ENCODE measurements around the gene OR2L5. TPM values are rescaled to one million over a fixed set of nuclear protein-coding genes. Genes with fewer than 3 reads are reported as not detected.

OR2L5 gene, protein sequence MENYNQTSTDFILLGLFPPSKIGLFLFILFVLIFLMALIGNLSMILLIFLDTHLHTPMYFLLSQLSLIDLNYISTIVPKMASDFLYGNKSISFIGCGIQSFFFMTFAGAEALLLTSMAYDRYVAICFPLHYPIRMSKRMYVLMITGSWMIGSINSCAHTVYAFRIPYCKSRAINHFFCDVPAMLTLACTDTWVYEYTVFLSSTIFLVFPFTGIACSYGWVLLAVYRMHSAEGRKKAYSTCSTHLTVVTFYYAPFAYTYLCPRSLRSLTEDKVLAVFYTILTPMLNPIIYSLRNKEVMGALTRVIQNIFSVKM
- not detected for total RNA-seq
- 0 to 0.08 reads per million in 2 donors for total RNA-seq

DNA sequence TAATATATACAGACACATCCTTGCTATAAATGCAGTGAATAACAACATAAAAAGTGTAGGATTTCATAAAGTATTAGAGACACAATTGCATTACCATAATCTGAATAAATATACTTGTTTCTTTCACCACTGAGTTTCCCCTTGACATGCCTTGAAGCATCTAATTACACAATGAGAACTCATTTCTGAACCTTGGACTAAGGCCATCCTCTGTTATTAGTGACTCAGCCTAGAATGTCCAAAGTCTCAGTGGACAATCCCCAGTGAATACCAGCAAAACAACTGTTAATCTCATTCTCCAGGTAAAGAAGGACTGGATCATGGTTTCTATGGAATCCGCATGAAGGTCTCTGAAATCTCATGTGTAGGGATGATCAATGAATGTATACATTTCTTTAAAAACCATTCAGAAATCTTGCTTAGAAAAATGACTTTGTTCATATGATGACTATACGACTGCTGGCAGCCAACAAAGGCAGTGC lies at the start of gene OR2L5:
Gene OR2L5, plus strand, starts transcription at position 432 of the 482 bp plus-strand sequence. CDS start 8,288 bp downstream, outside the sequence.
- Mint-ChIP-seq H3K4me3 (no peak within 1 kb of the TSS), H3K4me1 (no peaks in the 10 kb centered on the region), H3K36me3 (ENCODE audit: low read depth) (no peaks in the 10 kb centered on the region), H3K27ac (no peak within 1 kb of the TSS), H3K27me3 (no peaks in the 10 kb centered on the region)
- ATAC-seq: no peak
- peaks cover 5% of the 10 kb centered on the region for H3K9me3 ChIP-seq (ENCODE audit: control insufficient read depth, low read length, poor library complexity, severe bottlenecking)
- no peak for DNase-seq

GRCh38 chr1:247964933-247965332 lies 48.5 kb upstream of the OR2L5 start, which contains the start of gene OR2AK2:
Gene OR2AK2, plus strand, starts transcription at chr1:247965233. Its CDS starts 144 bp downstream, at chr1:247965377.
- no peak within 1 kb of the TSS for H3K27ac Mint-ChIP-seq
- H3K36me3 Mint-ChIP-seq (ENCODE audit: low read depth): no peaks in the 10 kb centered on the region
- no peaks in the 10 kb centered on the region for H3K9me3 ChIP-seq (ENCODE audit: control insufficient read depth, low read length, poor library complexity, severe bottlenecking)
- no peaks in the 10 kb centered on the region for H3K27me3 Mint-ChIP-seq
- no peak for ATAC-seq
- no peak within 1 kb of the TSS for H3K4me3 Mint-ChIP-seq
- no peak for DNase-seq
- peaks cover 3% of the 10 kb centered on the region for H3K4me1 Mint-ChIP-seq

GRCh38 chr1:247966532-247967204 lies 46.8 kb upstream of the OR2L5 start:
- ATAC-seq (no peak), DNase-seq (no peak)
- Mint-ChIP-seq H3K36me3 (ENCODE audit: low read depth) (no peaks in the 10 kb centered on the region), H3K4me3 (no peak overlapping the region), H3K27me3 (no peaks in the 10 kb centered on the region), H3K4me1 (peaks cover 3% of the 10 kb centered on the region), H3K27ac (no peak overlapping the region)
- peaks cover 3% of the 10 kb centered on the region for H3K9me3 ChIP-seq (ENCODE audit: control insufficient read depth, low read length, poor library complexity, severe bottlenecking)

- H3K9me3 ChIP-seq (ENCODE audit: control insufficient read depth, low read length, poor library complexity, severe bottlenecking): no peaks in the 10 kb centered on the region
- Mint-ChIP-seq H3K4me1 (no peaks in the 10 kb centered on the region), H3K27ac (no peak overlapping the region), H3K27me3 (no peaks in the 10 kb centered on the region), H3K36me3 (ENCODE audit: low read depth) (no peaks in the 10 kb centered on the region), H3K4me3 (no peak overlapping the region)
- no peak for ATAC-seq
- no peak for DNase-seq
Measured at GRCh38 chr1:247992986-247993385, 20.5 kb upstream of the OR2L5 start.

DNA sequence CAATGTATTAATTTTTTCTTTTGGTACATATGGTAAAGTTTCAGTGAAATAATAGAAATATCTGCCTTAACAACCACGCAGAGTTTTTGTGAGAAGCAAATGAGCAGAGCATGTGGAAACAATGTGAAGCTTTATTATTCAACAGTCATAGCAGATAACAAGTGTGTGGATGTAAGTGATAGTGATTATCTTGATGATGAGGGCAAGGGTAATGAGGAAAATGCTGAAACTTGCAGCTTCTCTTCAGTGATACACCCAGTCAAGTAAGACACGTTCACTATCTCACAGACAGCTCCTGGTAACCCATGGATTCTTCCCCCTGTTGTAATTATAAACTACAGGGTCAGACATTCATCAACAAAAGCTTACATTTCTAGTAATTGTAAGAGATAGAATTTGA lies 14.6 kb upstream of the OR2L5 start:
- DNase-seq: no peak
- Mint-ChIP-seq H3K27me3 (no peaks in the 10 kb centered on the region), H3K4me3 (no peak overlapping the region), H3K4me1 (no peaks in the 10 kb centered on the region), H3K36me3 (ENCODE audit: low read depth) (peaks cover 3% of the 10 kb centered on the region), H3K27ac (no peak overlapping the region)
- ATAC-seq: no peak
- no peaks in the 10 kb centered on the region for H3K9me3 ChIP-seq (ENCODE audit: control insufficient read depth, low read length, poor library complexity, severe bottlenecking)

GRCh38 chr1:248000169-248000568 lies 13.3 kb upstream of the OR2L5 start:
- Mint-ChIP-seq H3K36me3 (ENCODE audit: low read depth) (peaks cover 3% of the 10 kb centered on the region), H3K27ac (no peak overlapping the region), H3K4me3 (no peak overlapping the region), H3K4me1 (no peaks in the 10 kb centered on the region), H3K27me3 (no peaks in the 10 kb centered on the region)
- DNase-seq (no peak), ATAC-seq (no peak)
- no peaks in the 10 kb centered on the region for H3K9me3 ChIP-seq (ENCODE audit: control insufficient read depth, low read length, poor library complexity, severe bottlenecking)

DNA sequence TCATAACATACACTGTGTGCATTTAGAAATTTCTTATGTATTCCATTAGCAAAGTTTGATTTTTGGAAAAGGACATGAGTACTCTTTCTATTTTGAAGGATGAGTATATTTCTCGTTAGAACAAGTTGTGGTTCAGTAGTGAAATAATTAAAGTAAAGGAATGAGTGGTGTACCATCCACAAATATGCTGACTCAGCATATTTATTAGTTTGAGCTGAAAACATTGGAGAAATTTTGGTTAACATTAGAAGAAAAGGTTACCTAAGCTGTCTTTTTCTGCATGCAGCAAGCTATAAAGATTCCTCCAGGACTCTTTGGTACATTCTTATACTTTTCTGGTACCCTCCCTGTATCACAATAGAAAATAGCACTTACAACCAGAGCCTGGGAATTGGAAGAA lies 5.7 kb upstream of the OR2L5 start:
- H3K4me1 Mint-ChIP-seq: no peaks in the 10 kb centered on the region
- peaks cover 3% of the 10 kb centered on the region for H3K36me3 Mint-ChIP-seq (ENCODE audit: low read depth)
- DNase-seq (no peak), ATAC-seq (no peak)
- H3K27ac Mint-ChIP-seq: no peak overlapping the region
- no peaks in the 10 kb centered on the region for H3K27me3 Mint-ChIP-seq
- peaks cover 8% of the 10 kb centered on the region for H3K9me3 ChIP-seq (ENCODE audit: control insufficient read depth, low read length, poor library complexity, severe bottlenecking)
- H3K4me3 Mint-ChIP-seq: no peak overlapping the region

GRCh38 chr1:248009681-248010080 lies 3.8 kb upstream of the OR2L5 start:
- DNase-seq: no peak
- Mint-ChIP-seq H3K4me3 (no peak overlapping the region), H3K27me3 (no peaks in the 10 kb centered on the region), H3K4me1 (no peaks in the 10 kb centered on the region), H3K27ac (no peak overlapping the region), H3K36me3 (ENCODE audit: low read depth) (no peaks in the 10 kb centered on the region)
- no peak for ATAC-seq
- H3K9me3 ChIP-seq (ENCODE audit: control insufficient read depth, low read length, poor library complexity, severe bottlenecking): peaks cover 8% of the 10 kb centered on the region

- Mint-ChIP-seq H3K27ac (no peak overlapping the region), H3K36me3 (ENCODE audit: low read depth) (no peaks in the 10 kb centered on the region), H3K4me3 (no peak overlapping the region), H3K4me1 (no peaks in the 10 kb centered on the region), H3K27me3 (no peaks in the 10 kb centered on the region)
- DNase-seq: no peak
- H3K9me3 ChIP-seq (ENCODE audit: control insufficient read depth, low read length, poor library complexity, severe bottlenecking): no peaks in the 10 kb centered on the region
- no peak for ATAC-seq
Measured at GRCh38 chr1:248015803-248016202, 2.3 kb downstream of the OR2L5 start.

DNA sequence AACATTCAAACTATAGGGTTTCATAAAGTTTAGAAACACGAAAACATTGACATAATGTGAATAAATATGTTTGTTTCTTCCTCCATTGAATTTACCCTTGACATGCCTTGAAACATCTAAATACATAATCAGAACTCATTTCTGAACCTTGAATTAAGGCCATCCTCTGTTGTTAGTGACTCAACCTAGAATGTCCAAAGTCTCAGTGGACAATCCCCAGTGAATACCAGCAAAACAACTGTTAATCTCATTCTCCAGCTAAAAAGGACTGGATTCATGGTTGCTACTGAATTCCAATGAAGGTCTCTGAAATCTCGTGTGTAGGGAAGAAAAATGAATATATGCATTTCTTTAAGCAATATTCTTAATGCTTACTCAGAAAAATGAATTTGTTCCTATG lies 16.3 kb downstream of the OR2L5 start, which contains the start of gene OR2L2:
Gene OR2L2, plus strand, starts transcription at position 301 of the 400 bp plus-strand sequence. CDS start 8,198 bp downstream, outside the sequence.
- Mint-ChIP-seq H3K27ac (no peak within 1 kb of the TSS), H3K36me3 (ENCODE audit: low read depth) (peaks cover 2% of the 10 kb centered on the region), H3K27me3 (no peaks in the 10 kb centered on the region), H3K4me3 (no peak within 1 kb of the TSS), H3K4me1 (no peaks in the 10 kb centered on the region)
- peaks cover 3% of the 10 kb centered on the region for H3K9me3 ChIP-seq (ENCODE audit: control insufficient read depth, low read length, poor library complexity, severe bottlenecking)
- ATAC-seq (no peak), DNase-seq (no peak)

DNA sequence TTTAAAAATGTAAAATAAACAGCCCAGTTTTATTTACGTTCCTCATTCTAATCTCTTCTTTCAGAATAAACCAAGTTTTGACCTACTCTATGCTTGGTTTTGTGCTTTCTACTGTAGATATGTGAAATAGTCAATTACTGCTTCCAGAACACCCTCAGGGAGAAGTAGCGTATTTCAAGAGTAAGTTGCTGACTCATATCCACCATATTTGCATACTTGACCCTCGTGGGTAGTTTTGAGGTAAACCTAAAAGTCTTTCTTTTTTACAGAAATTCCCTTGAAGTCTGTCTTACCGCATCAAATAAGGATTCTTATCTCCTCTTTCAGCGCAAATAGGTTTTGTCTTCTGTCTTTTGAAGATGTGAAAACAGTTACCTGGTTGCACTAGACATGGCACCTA lies 31.7 kb downstream of the OR2L5 start:
- no peak for DNase-seq
- H3K4me3 Mint-ChIP-seq: no peak overlapping the region
- no peak overlapping the region for H3K27ac Mint-ChIP-seq
- no peaks in the 10 kb centered on the region for H3K36me3 Mint-ChIP-seq (ENCODE audit: low read depth)
- no peaks in the 10 kb centered on the region for H3K27me3 Mint-ChIP-seq
- H3K4me1 Mint-ChIP-seq: no peaks in the 10 kb centered on the region
- H3K9me3 ChIP-seq (ENCODE audit: control insufficient read depth, low read length, poor library complexity, severe bottlenecking): peaks cover 3% of the 10 kb centered on the region
- no peak for ATAC-seq

- Mint-ChIP-seq H3K27me3 (no peaks in the 10 kb centered on the region), H3K4me3 (no peak within 1 kb of the TSS), H3K36me3 (ENCODE audit: low read depth) (no peaks in the 10 kb centered on the region), H3K27ac (no peak within 1 kb of the TSS), H3K4me1 (no peaks in the 10 kb centered on the region)
- ATAC-seq (no peak), DNase-seq (no peak)
- H3K9me3 ChIP-seq (ENCODE audit: control insufficient read depth, low read length, poor library complexity, severe bottlenecking): peaks cover 3% of the 10 kb centered on the region
Measured at GRCh38 chr1:248046536-248046935, 33.1 kb downstream of the OR2L5 start, which contains the start of gene OR2L3. Gene OR2L3, plus strand, starts transcription at chr1:248046836. Its CDS starts 13,846 bp downstream, at chr1:248060682.

DNA sequence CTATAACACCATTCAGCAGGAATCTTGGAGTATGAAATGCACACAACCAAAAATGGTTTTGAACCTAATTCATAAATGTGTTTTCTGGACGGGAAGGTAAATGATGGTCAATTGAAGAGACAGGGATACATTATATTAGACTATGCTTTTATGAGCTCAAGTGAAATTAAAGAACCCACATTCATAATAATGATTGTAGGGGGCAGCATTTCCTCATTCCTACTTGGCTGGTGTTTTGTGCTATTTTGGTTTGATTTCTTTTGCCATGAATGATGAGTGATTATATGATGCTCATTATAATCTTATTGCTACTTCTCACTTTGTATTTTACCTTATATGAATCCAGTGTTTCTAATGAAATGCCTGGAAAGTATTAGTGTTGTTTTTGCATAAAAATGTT lies 33.5 kb downstream of the OR2L5 start:
- DNase-seq (no peak), ATAC-seq (no peak)
- Mint-ChIP-seq H3K27ac (no peak overlapping the region), H3K4me3 (no peak overlapping the region), H3K27me3 (no peaks in the 10 kb centered on the region), H3K36me3 (ENCODE audit: low read depth) (no peaks in the 10 kb centered on the region), H3K4me1 (no peaks in the 10 kb centered on the region)
- peaks cover 3% of the 10 kb centered on the region for H3K9me3 ChIP-seq (ENCODE audit: control insufficient read depth, low read length, poor library complexity, severe bottlenecking)
